Brain pericyte (primary cell): ENCODE data around the gene HOXB9.

Experiments used
- DNase-seq: peaks from one replicate; pipeline ENCODE4 v3.0.0-alpha.2; 2012; ENCODE audit warnings: low read depth, low spot score

HOXB9 gene

GRCh38 chr17:48611681-48612455 lies 14.3 kb downstream of the HOXB9 start:
- DNase-seq, result no peak

- DNase-seq, result no peak
Observed at GRCh38 chr17:48611213-48611612, 14.9 kb downstream of the HOXB9 start.

- no peak for DNase-seq
Observed at GRCh38 chr17:48610282-48611211, 15.6 kb downstream of the HOXB9 start, which contains the start of gene HOXB7. Gene HOXB7 (minus strand): TSS chr17:48611017. CDS start chr17:48610918, 99 bp downstream.

GRCh38 chr17:48609759-48610281 lies 16.3 kb downstream of the HOXB9 start:
- no peak for DNase-seq

GRCh38 chr17:48609033-48609432 lies 17.1 kb downstream of the HOXB9 start:
- DNase-seq, result no peak

GRCh38 chr17:48608494-48608834 lies 17.7 kb downstream of the HOXB9 start:
- no peak for DNase-seq

- DNase-seq, result no peak
Observed at GRCh38 chr17:48606892-48607614, 19.1 kb downstream of the HOXB9 start.

GRCh38 chr17:48605991-48606891 lies 19.9 kb downstream of the HOXB9 start:
- DNase-seq, result no peak

GRCh38 chr17:48605409-48605919 lies 20.7 kb downstream of the HOXB9 start:
- DNase-seq, result no peak

GRCh38 chr17:48604770-48605329 lies 21.3 kb downstream of the HOXB9 start, which contains the start of gene HOXB6:
Gene HOXB6 (minus strand): TSS chr17:48604986. CDS start chr17:48598150, 6,836 bp downstream.
- no peak for DNase-seq

GRCh38 chr17:48603959-48604769 lies 22.0 kb downstream of the HOXB9 start:
- no peak for DNase-seq

GRCh38 chr17:48601539-48602425 lies 24.4 kb downstream of the HOXB9 start:
- DNase-seq, result no peak

- DNase-seq, result no peak
Observed at GRCh38 chr17:48601207-48601538, 25.0 kb downstream of the HOXB9 start.

GRCh38 chr17:48600244-48601098 lies 25.7 kb downstream of the HOXB9 start:
- DNase-seq, result no peak

- DNase-seq, result no peak
Observed at GRCh38 chr17:48599354-48599753, 26.8 kb downstream of the HOXB9 start.

- no peak for DNase-seq
Observed at GRCh38 chr17:48598736-48599135, 27.4 kb downstream of the HOXB9 start.
